SU-DHL-6 (cell line): ENCODE data around the gene HYPK.
A peak's percentile ranks its signal among the peaks of the same experiment; 100 is the strongest.
"Not testable (repeated sequence)": the region's sequence is repeated elsewhere in the genome, so short reads cannot be mapped to it uniquely, and the experiment has no call there.

Experiments used
- H2AFZ ChIP-seq: fragments of 200-600 bp; sonication (generic); 2 replicates; pipeline ENCODE4 v1.6.1; 2014; ENCODE audit warnings: low read depth, mild to moderate bottlenecking, moderate library complexity, mixed read lengths, antibody characterized with exemption, low read length; ENCODE audit not compliant: severe bottlenecking
- H3F3A ChIP-seq: fragments of 200-600 bp; shearing (Covaris generic); 2 replicates; pipeline ENCODE4 v1.6.0; 2016; ENCODE audit warnings: antibody characterized with exemption, mild to moderate bottlenecking; ENCODE audit not compliant: insufficient read depth
- H3K27ac ChIP-seq: fragments of 200-600 bp; sonication (generic); 2 replicates; pipeline ENCODE4 v1.5.1; 2016; ENCODE audit warnings: low read depth, mild to moderate bottlenecking, low read length, moderate library complexity, mixed read lengths
- H3K27me3 ChIP-seq: fragments of 200-600 bp; sonication (generic), shearing (Covaris generic); 2 replicates; pipeline ENCODE4 v1.6.0; 2014; ENCODE audit warnings: mild to moderate bottlenecking, low read length
- H3K36me3 ChIP-seq: fragments of 200-600 bp; sonication (generic); 2 replicates; pipeline ENCODE4 v1.6.1; 2014; ENCODE audit warnings: mild to moderate bottlenecking, low read length, mixed read lengths
- H3K4me2 ChIP-seq: fragments of 300-600, 200-600 bp; shearing (Covaris generic), sonication (generic); 2 replicates; pipeline ENCODE4 v1.6.0; 2014; ENCODE audit warnings: low read length, low read depth, mild to moderate bottlenecking; ENCODE audit not compliant: poor library complexity, severe bottlenecking
- H3K4me3 ChIP-seq: fragments of 200-600 bp; sonication (generic); 2 replicates; pipeline ENCODE4 v1.5.1; 2014; ENCODE audit warnings: antibody characterized with exemption, low read length, mild to moderate bottlenecking, mixed read lengths; ENCODE audit not compliant: insufficient read depth, poor library complexity, severe bottlenecking
- H3K79me2 ChIP-seq: fragments of 200-600 bp; sonication (generic); 2 replicates; pipeline ENCODE4 v1.6.1; 2014; ENCODE audit warnings: mild to moderate bottlenecking, low read length, moderate library complexity; ENCODE audit not compliant: insufficient read depth
- H3K9ac ChIP-seq: fragments of 200-600 bp; sonication (generic); 2 replicates; pipeline ENCODE4 v1.7.0; 2014; ENCODE audit warnings: mild to moderate bottlenecking, low read length
- H3K9me2 ChIP-seq: fragments of 200-600 bp; sonication (generic); replicated peaks from 2 replicates; pipeline ENCODE4 v1.6.1; 2014; ENCODE audit warnings: low read length; ENCODE audit not compliant: insufficient read depth
- H3K9me3 ChIP-seq: fragments of 200-600 bp; sonication (generic); 2 replicates; pipeline ENCODE4 v1.6.1; 2014; ENCODE audit warnings: low read length, mixed read lengths; ENCODE audit not compliant: insufficient read depth
- H4K20me1 ChIP-seq: fragments of 200-600 bp; sonication (generic); 2 replicates; pipeline ENCODE4 v1.6.1; 2014; ENCODE audit warnings: low read depth, mild to moderate bottlenecking, antibody characterized with exemption, low read length, moderate library complexity, mixed read lengths
- EZH2phosphoT487 ChIP-seq: fragments of 200-600 bp; sonication (generic), shearing (Covaris generic); conservative IDR thresholded peaks from 2 replicates; pipeline ENCODE4 v1.6.1; 2018; ENCODE audit warnings: mild to moderate bottlenecking, antibody characterized with exemption, low read length, moderate library complexity, mixed read lengths
- TF ChIP-seq, protein P1 (sequence below): fragments of 200-600 bp; sonication (generic); IDR thresholded peaks from one replicate; pipeline ENCODE4 v1.5.1; 2017; ENCODE audit warnings: antibody characterized with exemption, mild to moderate bottlenecking, low read length, moderate library complexity; ENCODE audit not compliant: insufficient read depth, poor library complexity, severe bottlenecking

HYPK gene

DNA sequence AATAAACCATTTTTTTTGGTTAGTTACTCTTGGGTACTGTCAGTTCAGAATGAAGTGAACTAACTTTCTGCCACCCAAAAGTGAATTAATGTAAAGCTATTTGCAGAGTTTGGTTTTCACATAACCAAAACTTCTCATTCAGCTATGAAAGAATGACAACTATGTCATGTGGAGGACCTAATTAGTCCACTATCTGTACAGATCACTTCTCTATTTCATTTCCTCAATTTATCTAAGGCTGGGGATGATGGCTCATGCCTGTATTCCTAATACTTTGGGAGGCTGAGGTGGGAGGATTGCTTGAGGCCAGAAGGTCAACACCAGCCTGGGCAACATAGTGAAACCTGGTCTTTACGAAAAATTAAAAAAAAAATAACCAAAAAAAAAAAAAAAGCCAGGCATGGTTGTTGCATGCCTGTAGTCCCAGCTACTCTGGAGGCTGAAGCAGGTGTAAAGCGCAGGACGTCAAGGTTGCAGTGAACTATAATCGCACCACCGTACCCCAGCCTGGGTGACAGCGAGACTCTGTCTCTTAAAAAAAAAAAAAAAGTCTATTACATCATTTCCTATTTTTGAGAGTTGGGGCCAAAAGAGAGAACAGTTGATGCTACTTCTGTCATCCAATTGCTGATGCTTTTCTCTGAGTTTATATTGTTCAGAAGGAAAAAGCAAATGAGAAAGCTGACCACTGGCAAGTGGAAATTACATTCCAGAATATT is 8.7 kb downstream of the HYPK start:
- peak overlapping the region; percentile 57 for H3K9ac ChIP-seq
- peak overlapping the region; percentile 83 for H3K4me2 ChIP-seq
- H4K20me1 ChIP-seq: no peaks in the 10 kb centered on the region
- peaks cover 32% of the 10 kb centered on the region for H3K36me3 ChIP-seq
- no peak overlapping the region for H2AFZ ChIP-seq
- H3K9me3 ChIP-seq: no peaks in the 10 kb centered on the region
- H3K4me3 ChIP-seq: peak overlapping the region; percentile 33
- H3K79me2 ChIP-seq: 0 out of 2 replicates have a peak, but pooled peaks cover 3% of the 10 kb centered on the region
- TF ChIP-seq EZH2phosphoT487: no peak
- TF ChIP-seq, protein P1, sequence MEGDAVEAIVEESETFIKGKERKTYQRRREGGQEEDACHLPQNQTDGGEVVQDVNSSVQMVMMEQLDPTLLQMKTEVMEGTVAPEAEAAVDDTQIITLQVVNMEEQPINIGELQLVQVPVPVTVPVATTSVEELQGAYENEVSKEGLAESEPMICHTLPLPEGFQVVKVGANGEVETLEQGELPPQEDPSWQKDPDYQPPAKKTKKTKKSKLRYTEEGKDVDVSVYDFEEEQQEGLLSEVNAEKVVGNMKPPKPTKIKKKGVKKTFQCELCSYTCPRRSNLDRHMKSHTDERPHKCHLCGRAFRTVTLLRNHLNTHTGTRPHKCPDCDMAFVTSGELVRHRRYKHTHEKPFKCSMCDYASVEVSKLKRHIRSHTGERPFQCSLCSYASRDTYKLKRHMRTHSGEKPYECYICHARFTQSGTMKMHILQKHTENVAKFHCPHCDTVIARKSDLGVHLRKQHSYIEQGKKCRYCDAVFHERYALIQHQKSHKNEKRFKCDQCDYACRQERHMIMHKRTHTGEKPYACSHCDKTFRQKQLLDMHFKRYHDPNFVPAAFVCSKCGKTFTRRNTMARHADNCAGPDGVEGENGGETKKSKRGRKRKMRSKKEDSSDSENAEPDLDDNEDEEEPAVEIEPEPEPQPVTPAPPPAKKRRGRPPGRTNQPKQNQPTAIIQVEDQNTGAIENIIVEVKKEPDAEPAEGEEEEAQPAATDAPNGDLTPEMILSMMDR: no peak
- H3F3A ChIP-seq: peaks cover 58% of the 10 kb centered on the region
- H3K27me3 ChIP-seq: no peaks in the 10 kb centered on the region
- H3K9me2 ChIP-seq: no peaks in the 10 kb centered on the region
- H3K27ac ChIP-seq: peak overlapping the region; percentile 99

DNA sequence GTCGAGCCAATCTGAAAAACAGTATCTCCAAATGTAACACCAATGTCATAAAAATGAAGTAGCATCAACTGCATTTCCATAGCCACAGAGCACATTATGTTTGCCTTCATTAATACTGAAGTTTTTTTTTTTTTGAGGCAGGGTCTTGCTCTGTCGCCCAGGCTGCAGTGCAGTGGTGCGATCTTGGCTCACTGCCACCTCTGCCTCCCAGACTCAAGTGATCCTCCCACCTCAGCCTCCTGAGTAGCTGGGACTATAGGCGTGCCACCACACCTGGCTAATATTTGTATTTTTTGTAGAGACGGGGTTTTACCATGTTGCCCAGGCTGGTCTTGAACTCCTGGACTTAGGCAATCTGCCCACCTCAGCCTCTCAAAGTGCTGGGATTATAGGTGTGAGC is 14.7 kb downstream of the HYPK start:
- H3K9me3 ChIP-seq, H3K9ac ChIP-seq, H3K27ac ChIP-seq, H3K9me2 ChIP-seq, H4K20me1 ChIP-seq, H3K27me3 ChIP-seq, H3K4me2 ChIP-seq, H2AFZ ChIP-seq, H3K4me3 ChIP-seq: not testable (repeated sequence)
- peaks cover 41% of the 10 kb centered on the region for H3K36me3 ChIP-seq
- H3K79me2 ChIP-seq: peaks cover 40% of the 10 kb centered on the region
- H3F3A ChIP-seq: peaks cover 12% of the 10 kb centered on the region

DNA sequence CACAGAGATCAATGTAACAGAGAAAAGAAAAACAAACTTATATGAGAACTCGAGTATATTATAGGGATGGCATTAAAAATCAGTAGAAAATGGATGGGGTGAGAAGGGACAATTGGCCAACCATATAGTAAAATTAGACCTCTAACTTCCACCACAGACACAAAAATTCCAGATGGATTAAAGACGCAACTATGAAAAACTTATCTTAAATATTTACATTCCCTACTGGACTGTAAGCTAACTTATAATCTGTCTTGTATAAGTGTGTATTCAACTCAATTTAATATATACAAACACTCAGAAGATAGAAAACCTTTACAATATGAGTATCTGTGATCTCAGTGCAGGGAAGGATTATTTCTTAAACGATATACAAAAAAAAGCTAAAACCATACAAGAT is 21.1 kb downstream of the HYPK start:
- H2AFZ ChIP-seq: no peak overlapping the region
- peak overlapping the region; percentile 39; the same call in 1 of the 2 replicates for H3K9ac ChIP-seq
- TF ChIP-seq EZH2phosphoT487: no peak
- TF ChIP-seq, protein P1: no peak
- peak overlapping the region; percentile 95 for H3K4me2 ChIP-seq
- peak overlapping the region; percentile 19 for H3K27ac ChIP-seq
- H3K9me3 ChIP-seq: no peaks in the 10 kb centered on the region
- H3K9me2 ChIP-seq: no peaks in the 10 kb centered on the region
- peaks cover 3% of the 10 kb centered on the region; the same call in 1 of the 2 replicates for H4K20me1 ChIP-seq
- H3F3A ChIP-seq: peaks cover 19% of the 10 kb centered on the region
- peaks cover 21% of the 10 kb centered on the region for H3K36me3 ChIP-seq
- peak overlapping the region; percentile 51 for H3K4me3 ChIP-seq
- H3K79me2 ChIP-seq: peaks cover 84% of the 10 kb centered on the region
- no peaks in the 10 kb centered on the region for H3K27me3 ChIP-seq
